ENCODE measurements around the gene OPN1SW.

OPN1SW gene

DNA sequence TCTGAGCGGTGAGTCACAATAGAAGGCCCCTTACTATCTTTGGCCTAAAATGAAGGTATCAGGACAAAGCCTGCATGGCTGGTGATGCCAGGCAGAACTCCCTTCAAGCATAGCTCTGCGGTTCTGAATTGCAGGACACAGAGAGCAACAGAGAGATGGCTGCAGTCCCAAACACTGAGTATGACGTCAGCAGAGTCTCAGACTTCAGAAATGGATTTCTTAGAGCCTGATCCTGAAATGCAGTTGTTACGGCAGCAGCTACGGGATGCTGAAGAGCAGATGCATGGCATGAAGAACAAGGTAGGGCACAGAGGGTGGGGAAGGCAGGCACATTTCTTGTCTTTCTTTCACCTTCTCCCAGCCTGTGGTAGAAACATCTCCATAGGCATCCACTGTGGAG is 29.6 kb upstream of the OPN1SW start:
- Histone ChIP-seq H3K36me3 (peaks cover 91% of the 10 kb centered on the region), H3K4me3 (ENCODE audit: low read depth, low read length) (no peak overlapping the region), H3K27me3 (no peaks in the 10 kb centered on the region), H3K4me1 (no peaks in the 10 kb centered on the region; the same call in 1 of the 2 replicates), H3K9me3 (no peaks in the 10 kb centered on the region)
- TF ChIP-seq, protein P1, sequence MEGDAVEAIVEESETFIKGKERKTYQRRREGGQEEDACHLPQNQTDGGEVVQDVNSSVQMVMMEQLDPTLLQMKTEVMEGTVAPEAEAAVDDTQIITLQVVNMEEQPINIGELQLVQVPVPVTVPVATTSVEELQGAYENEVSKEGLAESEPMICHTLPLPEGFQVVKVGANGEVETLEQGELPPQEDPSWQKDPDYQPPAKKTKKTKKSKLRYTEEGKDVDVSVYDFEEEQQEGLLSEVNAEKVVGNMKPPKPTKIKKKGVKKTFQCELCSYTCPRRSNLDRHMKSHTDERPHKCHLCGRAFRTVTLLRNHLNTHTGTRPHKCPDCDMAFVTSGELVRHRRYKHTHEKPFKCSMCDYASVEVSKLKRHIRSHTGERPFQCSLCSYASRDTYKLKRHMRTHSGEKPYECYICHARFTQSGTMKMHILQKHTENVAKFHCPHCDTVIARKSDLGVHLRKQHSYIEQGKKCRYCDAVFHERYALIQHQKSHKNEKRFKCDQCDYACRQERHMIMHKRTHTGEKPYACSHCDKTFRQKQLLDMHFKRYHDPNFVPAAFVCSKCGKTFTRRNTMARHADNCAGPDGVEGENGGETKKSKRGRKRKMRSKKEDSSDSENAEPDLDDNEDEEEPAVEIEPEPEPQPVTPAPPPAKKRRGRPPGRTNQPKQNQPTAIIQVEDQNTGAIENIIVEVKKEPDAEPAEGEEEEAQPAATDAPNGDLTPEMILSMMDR (IDR thresholded peaks at IDR 0.05; ENCODE audit: low read depth, low read length) = no peak
- no peak for DNase-seq

DNA sequence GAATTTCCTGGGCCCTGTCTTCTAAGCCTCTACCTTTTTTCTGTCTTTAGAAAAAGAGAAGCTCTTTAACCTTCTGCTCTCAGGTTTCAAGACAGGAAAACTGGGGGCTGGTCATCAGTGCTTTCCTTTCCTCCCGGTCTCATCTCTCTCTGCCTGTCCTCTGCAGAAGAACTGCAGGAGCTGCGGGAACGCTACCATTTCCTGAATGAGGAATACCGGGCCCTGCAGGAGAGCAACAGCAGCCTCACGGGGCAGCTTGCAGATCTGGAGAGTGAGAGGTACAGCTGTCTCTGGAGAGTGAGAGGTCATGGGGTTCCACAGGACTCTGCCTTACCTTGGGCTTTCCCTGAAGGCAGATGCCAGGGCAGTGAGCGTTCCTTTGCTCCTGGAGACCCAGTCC is 28.9 kb upstream of the OPN1SW start:
- no peaks in the 10 kb centered on the region for H3K9me3 ChIP-seq
- no peak for DNase-seq
- no peak overlapping the region for H3K4me3 ChIP-seq (ENCODE audit: low read depth, low read length)
- peaks cover 86% of the 10 kb centered on the region for H3K36me3 ChIP-seq
- TF ChIP-seq, protein P1 (IDR thresholded peaks at IDR 0.05; ENCODE audit: low read depth, low read length) = no peak
- H3K27me3 ChIP-seq = no peaks in the 10 kb centered on the region
- H3K4me1 ChIP-seq = no peaks in the 10 kb centered on the region; the same call in 1 of the 2 replicates

DNA sequence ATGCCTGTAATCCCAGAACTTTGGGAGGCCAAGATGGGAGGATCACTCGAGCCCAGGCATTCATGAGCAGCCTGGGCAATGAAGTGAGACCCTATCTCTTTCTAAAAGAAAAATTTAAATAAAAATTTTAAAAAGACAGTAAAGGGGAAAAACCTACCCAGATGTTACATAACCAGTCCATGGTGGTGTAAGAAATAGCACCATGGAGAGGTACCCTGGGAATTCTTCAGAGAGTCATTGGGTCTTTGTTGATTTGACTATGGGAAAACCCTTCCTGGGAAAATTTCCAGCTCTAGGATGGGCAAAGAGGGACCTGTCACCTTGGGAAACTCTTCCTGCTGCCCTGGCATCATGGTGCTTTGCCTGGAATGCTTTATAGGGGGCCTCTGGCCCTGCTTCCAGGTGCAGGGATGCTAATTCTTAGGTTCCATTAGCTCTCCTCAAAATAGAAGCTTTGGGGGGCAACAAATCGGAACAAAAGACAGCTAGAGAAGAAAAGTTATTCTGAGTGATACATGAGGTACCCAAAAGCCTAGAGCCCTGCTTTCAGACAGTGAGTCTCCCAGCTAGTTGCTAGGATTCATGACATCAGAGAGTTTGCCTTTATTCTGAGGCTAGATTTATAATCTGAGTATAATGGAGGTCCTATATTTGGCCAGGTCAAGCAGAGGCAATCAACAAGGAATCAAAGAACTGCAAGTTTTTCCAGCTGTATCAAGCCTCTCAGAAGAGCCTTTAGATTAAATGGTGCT is 26.2 kb upstream of the OPN1SW start:
- TF ChIP-seq, protein P1 (IDR thresholded peaks at IDR 0.05; ENCODE audit: low read depth, low read length) = no peak
- Histone ChIP-seq H3K27me3 (no peaks in the 10 kb centered on the region), H3K4me1 (no peaks in the 10 kb centered on the region; the same call in 1 of the 2 replicates), H3K36me3 (peaks cover 70% of the 10 kb centered on the region), H3K9me3 (no peaks in the 10 kb centered on the region), H3K4me3 (ENCODE audit: low read depth, low read length) (no peak overlapping the region)
- no peak for DNase-seq

DNA sequence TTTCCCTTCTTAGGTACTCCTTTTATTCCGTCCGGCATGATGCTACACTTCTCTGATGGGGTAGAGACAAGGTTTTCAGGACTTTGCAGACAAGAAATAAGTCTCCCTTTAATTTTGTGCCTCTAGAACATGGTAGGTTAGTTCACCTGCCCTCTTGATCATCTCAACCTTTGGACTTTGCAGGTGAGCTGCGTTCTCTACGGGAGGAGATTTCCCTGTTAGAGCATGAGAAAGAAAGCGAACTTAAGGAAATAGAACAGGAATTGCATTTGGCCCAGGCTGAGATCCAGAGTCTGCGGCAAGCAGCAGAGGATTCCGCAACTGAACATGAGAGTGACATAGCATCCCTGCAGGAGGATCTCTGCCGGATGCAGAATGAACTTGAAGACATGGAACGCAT is 25.4 kb upstream of the OPN1SW start:
- Histone ChIP-seq H3K4me1 (no peaks in the 10 kb centered on the region; the same call in 1 of the 2 replicates), H3K36me3 (peaks cover 66% of the 10 kb centered on the region)
- TF ChIP-seq, protein P1 (IDR thresholded peaks at IDR 0.05; ENCODE audit: low read depth, low read length) = no peak

DNA sequence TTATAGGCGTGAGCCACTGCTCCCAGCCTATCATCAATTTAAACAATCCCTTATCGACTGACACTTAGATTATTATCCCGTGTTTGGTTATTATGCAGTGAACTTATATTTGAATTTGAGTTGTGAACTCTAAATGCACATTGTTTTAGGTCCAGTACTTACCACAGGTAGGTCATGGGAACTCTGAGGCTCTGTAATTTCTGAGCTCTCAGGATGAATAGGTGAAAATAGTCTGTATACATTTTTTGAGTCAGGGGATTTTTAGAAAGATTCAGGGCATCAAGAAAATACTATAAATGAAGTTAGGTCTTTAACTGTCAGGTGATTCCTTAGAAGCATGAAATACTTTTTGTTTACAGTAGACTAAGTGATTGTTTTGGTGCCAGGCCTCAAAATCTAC is 25.0 kb upstream of the OPN1SW start:
- DNase-seq = no peak
- H3K4me3 ChIP-seq (ENCODE audit: low read depth, low read length) = no peak overlapping the region
- H3K4me1 ChIP-seq = no peaks in the 10 kb centered on the region; the same call in 1 of the 2 replicates
- H3K9me3 ChIP-seq = no peaks in the 10 kb centered on the region
- H3K36me3 ChIP-seq = peaks cover 66% of the 10 kb centered on the region
- H3K27me3 ChIP-seq = no peaks in the 10 kb centered on the region
- TF ChIP-seq, protein P1 (IDR thresholded peaks at IDR 0.05; ENCODE audit: low read depth, low read length) = no peak

More for the DNA sequence above, 25.4 kb upstream of the OPN1SW start:
- Histone ChIP-seq H3K9me3 (no peaks in the 10 kb centered on the region), H3K4me3 (ENCODE audit: low read depth, low read length) (no peak overlapping the region), H3K27me3 (no peaks in the 10 kb centered on the region)
- DNase-seq = no peak

DNA sequence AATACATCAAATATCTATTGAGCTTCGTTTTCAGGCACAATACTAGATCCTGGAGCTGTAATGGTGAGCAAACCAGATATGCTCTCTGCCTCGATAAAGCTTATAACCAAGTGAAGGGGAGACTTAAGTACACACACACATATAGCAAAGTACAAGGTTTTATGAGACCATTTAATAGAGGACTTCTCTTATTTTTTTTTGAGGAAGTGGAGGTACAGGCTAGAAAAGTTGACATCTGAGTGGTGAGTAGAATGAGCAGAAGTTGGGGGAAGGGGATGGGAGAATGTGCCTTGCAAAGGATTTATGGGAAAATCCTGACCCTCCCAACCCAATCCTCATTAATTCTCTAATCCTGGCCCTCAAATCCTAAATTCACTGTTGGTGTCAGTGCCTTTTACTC is 23.9 kb upstream of the OPN1SW start:
- DNase-seq = no peak
- Histone ChIP-seq H3K4me3 (ENCODE audit: low read depth, low read length) (no peak overlapping the region), H3K36me3 (peaks cover 66% of the 10 kb centered on the region), H3K9me3 (no peaks in the 10 kb centered on the region), H3K4me1 (no peaks in the 10 kb centered on the region; the same call in 1 of the 2 replicates), H3K27me3 (no peaks in the 10 kb centered on the region)
- TF ChIP-seq, protein P1 (IDR thresholded peaks at IDR 0.05; ENCODE audit: low read depth, low read length) = no peak
